ENCODE measurements around the gene TIGD7. TPM values are rescaled to one million over a fixed set of nuclear protein-coding genes. Genes with fewer than 3 reads are reported as not detected.

Gene TIGD7
- total RNA-seq (2013): 6.2 TPM
- polyA plus RNA-seq (1 to 10 TPM in 1 of 3 donors, under 1 TPM in 2; 0.32 to 1.4 (median 0.64) TPM), polyA minus RNA-seq (1.7 and 1.8 TPM in 2 replicates), total RNA-seq (1.8 to 4.7 (median 3.0) reads per million in 11 experiments)

DNA sequence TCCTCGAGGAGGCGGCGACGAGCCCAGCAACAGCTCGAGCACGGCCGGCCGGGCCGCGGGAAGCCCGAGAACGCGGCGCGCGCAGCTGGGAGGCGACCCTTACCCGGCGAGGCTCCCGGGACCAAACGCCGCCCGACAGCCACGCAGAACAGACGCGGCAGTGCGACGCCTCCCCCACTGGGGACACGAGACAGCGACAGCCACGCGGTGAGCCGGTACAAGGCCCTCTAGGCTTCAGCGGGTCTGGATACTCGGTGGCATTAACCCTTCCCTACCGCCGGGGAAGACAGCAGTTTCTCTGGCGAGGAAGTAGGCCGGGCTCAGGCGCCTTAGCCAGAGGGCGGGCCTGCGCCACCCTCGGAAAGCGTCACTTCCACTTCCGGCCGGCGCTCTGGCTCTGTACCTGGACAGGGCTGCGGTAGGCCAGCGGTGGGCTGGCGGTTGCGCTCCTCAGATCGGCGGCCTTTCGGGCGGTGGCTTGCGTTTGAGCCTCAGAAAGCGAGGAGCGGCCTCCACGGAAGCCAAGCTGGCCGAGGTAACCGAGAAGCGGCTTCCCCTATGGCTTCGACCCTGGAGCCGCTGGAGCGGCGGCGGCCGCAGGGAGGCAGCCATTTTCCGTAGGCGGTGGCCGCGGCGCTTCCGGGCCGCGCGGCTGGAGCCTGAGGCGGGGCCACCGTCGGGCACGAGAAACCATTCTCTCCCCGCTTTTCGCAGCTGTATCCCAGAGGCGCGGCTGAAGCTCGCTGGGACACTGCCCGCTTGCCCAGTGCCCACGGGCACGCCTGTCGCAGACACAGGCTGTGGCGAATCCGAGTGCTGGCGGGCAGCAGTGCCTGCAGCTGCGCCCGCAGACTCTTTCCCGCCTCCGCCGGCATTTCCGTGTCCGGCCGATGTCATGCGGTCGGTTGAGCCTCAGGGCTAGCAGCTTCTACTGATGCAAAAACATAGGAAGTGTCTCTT is at the start of gene TIGD7, which contains the start of gene ZNF75A:
TIGD7 (minus strand) TSS at position 322 of the 960 bp plus-strand sequence. CDS start 4,816 bp downstream, outside the sequence.
ZNF75A (plus strand) TSS at position 389 of the 960 bp plus-strand sequence. CDS start 2,932 bp downstream, outside the sequence.
- H3K36me3 ChIP-seq (replicated peaks in 1 of 2; ENCODE audit: control insufficient read depth in 1 of 2, insufficient read depth in 2 of 2, low read length in 2 of 2): peaks cover 7 to 36% of the 10 kb centered on the region in 2 donors
- intact Hi-C loops (cut with micrococcal nuclease): loop anchor here in 1 of 2 donors (2.0 to 5.0 kb wide), 2 partner anchors 41 to 97 kb away; partner anchors contain the start of genes ZNF174 and ZSCAN32
- H3K9me3 Mint-ChIP-seq: peaks cover 42 to 97% (median 95%) of the 10 kb centered on the region in 7 donors
- peaks cover 13% of the 10 kb centered on the region for H3K4me1 Mint-ChIP-seq
- TF ChIP-seq, protein P1, sequence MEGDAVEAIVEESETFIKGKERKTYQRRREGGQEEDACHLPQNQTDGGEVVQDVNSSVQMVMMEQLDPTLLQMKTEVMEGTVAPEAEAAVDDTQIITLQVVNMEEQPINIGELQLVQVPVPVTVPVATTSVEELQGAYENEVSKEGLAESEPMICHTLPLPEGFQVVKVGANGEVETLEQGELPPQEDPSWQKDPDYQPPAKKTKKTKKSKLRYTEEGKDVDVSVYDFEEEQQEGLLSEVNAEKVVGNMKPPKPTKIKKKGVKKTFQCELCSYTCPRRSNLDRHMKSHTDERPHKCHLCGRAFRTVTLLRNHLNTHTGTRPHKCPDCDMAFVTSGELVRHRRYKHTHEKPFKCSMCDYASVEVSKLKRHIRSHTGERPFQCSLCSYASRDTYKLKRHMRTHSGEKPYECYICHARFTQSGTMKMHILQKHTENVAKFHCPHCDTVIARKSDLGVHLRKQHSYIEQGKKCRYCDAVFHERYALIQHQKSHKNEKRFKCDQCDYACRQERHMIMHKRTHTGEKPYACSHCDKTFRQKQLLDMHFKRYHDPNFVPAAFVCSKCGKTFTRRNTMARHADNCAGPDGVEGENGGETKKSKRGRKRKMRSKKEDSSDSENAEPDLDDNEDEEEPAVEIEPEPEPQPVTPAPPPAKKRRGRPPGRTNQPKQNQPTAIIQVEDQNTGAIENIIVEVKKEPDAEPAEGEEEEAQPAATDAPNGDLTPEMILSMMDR (IDR thresholded peaks at IDR 0.05): no peak
- peaks cover 0 to 7% (median 3%) of the 10 kb centered on the region in 3 donors for H3K27me3 Mint-ChIP-seq (ENCODE audit: low read depth in 3 of 3)
- peaks cover 81 to 89% of the 10 kb centered on the region in 2 donors for H3K9me3 ChIP-seq (replicated peaks in 1 of 2; ENCODE audit: control insufficient read depth in 1 of 2, insufficient read depth in 1 of 2, low read length in 2 of 2)
- DNase-seq: peak; percentile 86 to 87 (median 86)
- 2% methylated on average over 103 of the region's 103 CpGs for WGBS (ENCODE audit: insufficient coverage)
- H3K36me3 Mint-ChIP-seq: peaks cover 25 to 54% of the 10 kb centered on the region in 2 donors
- peaks cover 12 to 22% of the 10 kb centered on the region in 2 donors for H3K4me1 ChIP-seq (ENCODE audit: control insufficient read depth in 1 of 2, insufficient read depth in 2 of 2, low read length in 2 of 2)
- H2AFZ ChIP-seq (ENCODE audit: insufficient read depth, low read depth, low read length, poor library complexity, severe bottlenecking): peak within 1 kb of the TSS; percentile 84
- no peaks in the 10 kb centered on the region for H4K20me1 ChIP-seq (ENCODE audit: insufficient read depth, low read length)
- peak within 1 kb of the TSS; percentile 78 for H3K9ac ChIP-seq (ENCODE audit: insufficient read depth, low read length, poor library complexity, severe bottlenecking)
- H3K4me3 Mint-ChIP-seq: peak within 1 kb of the TSS; percentile 79 to 86
- H3K79me2 ChIP-seq (ENCODE audit: insufficient read depth, low read length): peaks cover 14% of the 10 kb centered on the region
- H3K27ac Mint-ChIP-seq: peak within 1 kb of the TSS; percentile 80 to 93 (median 89)
- peak within 1 kb of the TSS; percentile 67 to 78 (median 76) for H3K4me3 ChIP-seq (replicated peaks in 1 of 3; ENCODE audit: low read depth in 2 of 3, low read length in 3 of 3)
- peak within 1 kb of the TSS; percentile 75 for H3K4me2 ChIP-seq (replicated peaks; ENCODE audit: extremely low read depth, low read length, poor library complexity, severe bottlenecking)
- no peaks in the 10 kb centered on the region for H3K27me3 ChIP-seq (ENCODE audit: control insufficient read depth in 2 of 2, insufficient read depth in 2 of 2, low read length in 2 of 2)
- H3K27ac ChIP-seq (ENCODE audit: low read depth in 1 of 2, low read length in 2 of 2): peak within 1 kb of the TSS; percentile 86 to 90

GRCh38 chr16:3349175-3349574 is 43.9 kb upstream of the TIGD7 start:
- H3K36me3 ChIP-seq (replicated peaks in 1 of 2; ENCODE audit: control insufficient read depth in 1 of 2, insufficient read depth in 2 of 2, low read length in 2 of 2): no peaks in the 10 kb centered on the region
- H3K9me3 ChIP-seq (replicated peaks in 1 of 2; ENCODE audit: control insufficient read depth in 1 of 2, insufficient read depth in 1 of 2, low read length in 2 of 2): peaks cover 0 to 7% of the 10 kb centered on the region in 2 donors
- H3K27me3 ChIP-seq (ENCODE audit: control insufficient read depth in 2 of 2, insufficient read depth in 2 of 2, low read length in 2 of 2): peaks cover 0 to 3% of the 10 kb centered on the region in 2 donors
- intact Hi-C loops (cut with micrococcal nuclease): no loop called here
- H3K27ac ChIP-seq (ENCODE audit: low read depth in 1 of 2, low read length in 2 of 2): no peak overlapping the region
- Mint-ChIP-seq H3K27ac (no peak overlapping the region), H3K4me3 (peak overlapping the region in 1 of 2 donors; percentile 12), H3K27me3 (ENCODE audit: low read depth in 3 of 3) (peaks cover 5 to 13% (median 5%) of the 10 kb centered on the region in 3 donors), H3K9me3 (peaks cover 11 to 57% (median 36%) of the 10 kb centered on the region in 7 donors), H3K4me1 (peaks cover 4% of the 10 kb centered on the region), H3K36me3 (no peaks in the 10 kb centered on the region)
- no peaks in the 10 kb centered on the region for H4K20me1 ChIP-seq (ENCODE audit: insufficient read depth, low read length)
- no peak for DNase-seq
- 64% methylated on average over 8 of the region's 13 CpGs for WGBS (ENCODE audit: insufficient coverage)
- no peaks in the 10 kb centered on the region for H3K79me2 ChIP-seq (ENCODE audit: insufficient read depth, low read length)
- no peak overlapping the region for H3K9ac ChIP-seq (ENCODE audit: insufficient read depth, low read length, poor library complexity, severe bottlenecking)
- no peaks in the 10 kb centered on the region for H3K4me1 ChIP-seq (ENCODE audit: control insufficient read depth in 1 of 2, insufficient read depth in 2 of 2, low read length in 2 of 2)
- no peak overlapping the region for H2AFZ ChIP-seq (ENCODE audit: insufficient read depth, low read depth, low read length, poor library complexity, severe bottlenecking)
- TF ChIP-seq, protein P1 (IDR thresholded peaks at IDR 0.05): no peak
- no peak overlapping the region for H3K4me3 ChIP-seq (replicated peaks in 1 of 3; ENCODE audit: low read depth in 2 of 3, low read length in 3 of 3)
- H3K4me2 ChIP-seq (replicated peaks; ENCODE audit: extremely low read depth, low read length, poor library complexity, severe bottlenecking): no peak overlapping the region
